Ishikawa (cell line): ENCODE measurements around the gene ACSF3.

Source experiments
- CEBPB ChIP-seq: IDR thresholded peaks from 2 replicates; pipeline ENCODE4 v1.6.1; 2012
- CREB1 ChIP-seq: IDR thresholded peaks from 2 replicates; pipeline ENCODE4 v1.6.1; 2012; ENCODE audit warnings: low read depth
- EGR1 ChIP-seq: IDR thresholded peaks from 2 replicates; pipeline ENCODE4 v1.6.1; 2012
- EP300 ChIP-seq: IDR thresholded peaks from 2 replicates; pipeline ENCODE4 v1.6.1; 2012; ENCODE audit warnings: borderline replicate concordance
- FOXM1 ChIP-seq: IDR thresholded peaks from 2 replicates; pipeline ENCODE4 v1.6.1; 2012; ENCODE audit warnings: low read depth, borderline replicate concordance
- MAX ChIP-seq: IDR thresholded peaks from 2 replicates; pipeline ENCODE4 v1.6.1; 2012
- RAD21 ChIP-seq: IDR thresholded peaks from 2 replicates; pipeline ENCODE4 v1.6.1; 2012; ENCODE audit warnings: low read depth
- TAF1 ChIP-seq: IDR thresholded peaks from 2 replicates; pipeline ENCODE4 v1.6.1; 2012; ENCODE audit warnings: low read depth, mild to moderate bottlenecking
- TCF12 ChIP-seq: IDR thresholded peaks from 2 replicates; pipeline ENCODE4 v1.6.1; 2012; ENCODE audit warnings: low read depth
- TEAD4 ChIP-seq: IDR thresholded peaks from 2 replicates; pipeline ENCODE4 v1.6.1; 2012
- YY1 ChIP-seq: IDR thresholded peaks from 2 replicates; pipeline ENCODE4 v1.6.1; 2012; ENCODE audit warnings: low read depth

- TF ChIP-seq EP300 (no peak), CREB1 (no peak), MAX (no peak), EGR1 (no peak), TCF12 (no peak), CEBPB (no peak), TAF1 (no peak), FOXM1 (no peak), RAD21 (no peak), YY1 (no peak), TEAD4 (no peak)
Measured at GRCh38 chr16:89141884-89142267, 48.2 kb downstream of the ACSF3 start.
